LoVo (cell line): ENCODE measurements around the gene OR2Z1.

Experiments used
- DNase-seq: peaks from one replicate; pipeline ENCODE4 v3.0.0-alpha.2; 2016; ENCODE audit warnings: low spot score

OR2Z1 gene, protein sequence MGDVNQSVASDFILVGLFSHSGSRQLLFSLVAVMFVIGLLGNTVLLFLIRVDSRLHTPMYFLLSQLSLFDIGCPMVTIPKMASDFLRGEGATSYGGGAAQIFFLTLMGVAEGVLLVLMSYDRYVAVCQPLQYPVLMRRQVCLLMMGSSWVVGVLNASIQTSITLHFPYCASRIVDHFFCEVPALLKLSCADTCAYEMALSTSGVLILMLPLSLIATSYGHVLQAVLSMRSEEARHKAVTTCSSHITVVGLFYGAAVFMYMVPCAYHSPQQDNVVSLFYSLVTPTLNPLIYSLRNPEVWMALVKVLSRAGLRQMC

DNA sequence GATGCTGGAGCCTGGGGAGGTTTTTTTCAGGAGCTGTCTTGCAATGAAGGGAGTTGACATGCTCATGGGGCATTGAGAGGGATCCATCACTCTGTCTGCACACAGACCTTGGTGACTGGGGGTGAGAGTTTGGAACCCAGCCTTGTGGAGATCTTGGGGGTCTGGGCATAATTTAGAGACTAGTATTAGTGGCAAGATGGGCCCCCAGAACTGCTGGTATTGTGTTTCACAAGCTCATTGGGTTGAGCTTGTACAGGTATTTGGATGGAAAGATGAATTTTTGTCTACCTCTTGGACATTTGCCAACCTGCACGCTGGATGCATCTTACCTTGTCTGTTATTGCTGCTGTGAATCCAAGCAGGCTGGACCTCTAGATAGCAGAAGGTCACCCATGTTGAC is at the start of gene OR2Z1:
OR2Z1 (plus strand) TSS at position 301 of the 400 bp plus-strand sequence. CDS start 9,395 bp downstream, outside the sequence.
- DNase-seq = no peak

DNA sequence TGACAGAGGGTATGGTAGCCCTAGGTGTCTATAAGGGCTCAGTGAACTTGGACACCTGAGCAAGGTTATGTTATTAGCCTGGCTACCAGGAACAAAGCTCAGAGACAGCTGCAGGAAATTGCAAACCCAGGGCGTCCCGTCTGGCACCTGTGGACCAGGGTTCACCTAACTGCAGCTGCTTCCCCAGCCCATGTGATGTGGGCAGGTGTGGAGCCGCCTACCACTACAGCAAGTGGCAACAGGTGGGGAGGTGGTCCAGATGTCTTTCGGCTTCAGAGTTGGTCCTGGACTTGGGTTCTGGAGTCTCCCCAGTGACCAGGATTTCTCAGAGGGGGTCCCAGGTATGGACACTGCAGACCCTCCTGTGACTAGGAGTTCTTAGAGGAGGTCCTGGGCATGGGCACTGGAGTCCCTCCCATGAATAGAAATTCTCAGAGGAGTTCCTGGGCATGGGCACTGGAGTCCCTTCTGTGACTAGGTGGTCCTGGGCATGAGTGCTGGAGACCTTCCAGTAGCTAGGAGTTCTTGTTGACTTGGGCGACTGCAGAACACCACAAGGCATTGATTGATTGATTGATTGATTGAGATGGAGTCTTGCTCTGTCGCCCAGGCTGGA is 48.0 kb upstream of the OR2Z1 start:
- no peak for DNase-seq

DNA sequence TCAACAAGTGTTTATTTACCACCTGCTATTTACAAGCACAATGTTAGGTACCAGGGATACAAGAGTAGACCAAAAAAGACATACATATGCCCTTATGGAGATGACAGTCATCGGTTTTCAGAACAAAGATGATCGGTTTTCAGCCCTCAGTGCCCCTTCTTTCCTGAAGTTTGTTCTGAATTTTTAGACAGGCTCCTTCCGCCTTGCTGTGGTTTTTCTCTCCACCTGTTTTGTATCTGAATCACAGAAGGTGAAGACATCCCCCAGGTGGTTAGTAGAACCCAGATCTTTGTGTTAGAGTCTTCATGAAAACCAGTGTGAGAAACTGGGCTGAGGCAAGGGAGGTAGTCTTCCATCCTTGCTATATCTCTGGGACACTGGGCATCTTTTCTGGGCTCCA is 46.4 kb upstream of the OR2Z1 start:
- no peak for DNase-seq

DNA sequence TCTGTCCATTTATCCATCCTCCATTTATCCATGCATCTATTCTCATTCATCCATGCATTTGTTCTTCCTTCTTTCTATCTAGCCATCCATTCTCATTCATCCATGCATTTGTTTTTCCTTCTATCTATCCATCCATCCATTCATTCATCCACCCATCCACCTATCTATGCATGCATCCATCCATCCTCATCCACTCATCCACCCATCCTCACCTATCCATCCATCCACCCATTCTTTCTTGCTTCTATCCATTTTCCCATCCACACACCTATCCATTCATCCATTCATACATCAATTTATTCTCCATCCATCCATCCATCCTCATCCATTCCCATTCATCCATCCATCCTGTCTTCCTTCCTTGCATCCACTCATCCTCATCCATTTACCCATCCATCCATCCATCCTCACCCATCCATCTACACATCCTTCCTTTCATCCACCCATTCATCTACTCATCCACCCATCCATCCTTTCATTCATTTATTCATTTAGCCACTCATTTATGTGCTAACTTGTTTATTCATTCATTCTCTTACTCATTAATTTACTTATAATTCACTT is 43.1 kb upstream of the OR2Z1 start:
- DNase-seq = no peak

DNA sequence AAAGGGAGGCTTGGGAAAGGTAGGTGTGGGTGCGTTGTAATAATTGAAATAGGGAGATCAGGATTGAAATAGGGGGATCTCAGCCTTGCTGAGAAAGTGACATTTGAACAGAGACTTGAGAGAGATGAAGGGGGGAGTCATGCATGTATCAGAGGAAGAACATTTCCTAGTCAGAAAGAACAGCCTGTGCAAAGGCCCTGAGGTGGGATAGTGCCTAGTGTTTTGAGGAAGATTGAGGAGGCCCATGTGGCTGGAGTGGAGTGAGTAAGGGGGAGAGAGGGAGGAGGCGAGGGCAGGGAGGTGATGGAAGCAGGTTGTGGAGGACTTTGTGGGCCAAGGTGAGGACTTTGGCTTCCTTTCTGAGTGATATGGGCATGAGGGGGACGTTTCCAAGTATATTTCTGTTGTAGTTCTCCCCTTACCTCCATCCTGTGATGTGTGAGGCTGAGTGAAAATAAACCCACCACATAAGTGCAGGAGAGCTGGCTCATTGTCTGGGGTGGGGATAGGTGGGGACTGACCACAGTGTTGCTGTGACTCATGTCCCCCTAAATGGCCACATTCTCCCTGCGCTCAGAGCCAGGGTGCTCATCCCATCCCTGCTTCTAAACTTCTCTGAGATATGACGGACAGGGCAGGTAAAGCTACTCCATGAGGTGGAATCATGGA is 40.6 kb upstream of the OR2Z1 start:
- no peak for DNase-seq

DNA sequence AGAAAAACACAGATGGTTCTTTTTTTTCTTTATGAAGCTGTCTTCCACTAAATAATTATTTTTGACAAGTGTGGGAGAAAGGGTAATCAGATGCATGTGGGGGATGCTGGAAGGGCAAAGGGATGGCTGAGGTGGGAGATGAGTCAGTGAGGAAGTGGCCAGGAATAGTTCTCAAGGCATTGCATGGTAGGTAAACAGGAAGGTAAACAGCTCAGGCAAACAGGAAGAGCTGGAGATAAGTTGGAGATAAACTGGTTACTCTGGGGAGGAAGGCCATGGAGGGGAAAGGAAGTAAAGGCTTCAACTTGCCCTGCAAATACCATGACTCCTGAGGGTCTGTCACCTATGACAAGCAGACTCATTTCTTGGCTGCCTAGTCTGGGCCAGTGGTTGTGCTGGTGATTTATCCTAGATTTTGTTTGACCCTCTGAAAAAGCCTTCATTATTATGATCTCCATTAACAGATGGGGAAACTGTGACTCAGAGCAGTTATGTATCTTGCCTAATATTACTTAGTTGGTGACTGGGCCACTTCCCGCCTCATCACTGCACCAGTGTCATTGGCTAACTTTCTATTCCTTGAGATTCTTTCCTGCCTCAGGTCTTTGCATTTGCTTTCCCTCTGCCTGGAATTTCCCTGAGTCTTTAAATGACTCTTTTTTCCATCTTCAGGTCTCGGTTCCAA is 39.9 kb upstream of the OR2Z1 start:
- DNase-seq = no peak

DNA sequence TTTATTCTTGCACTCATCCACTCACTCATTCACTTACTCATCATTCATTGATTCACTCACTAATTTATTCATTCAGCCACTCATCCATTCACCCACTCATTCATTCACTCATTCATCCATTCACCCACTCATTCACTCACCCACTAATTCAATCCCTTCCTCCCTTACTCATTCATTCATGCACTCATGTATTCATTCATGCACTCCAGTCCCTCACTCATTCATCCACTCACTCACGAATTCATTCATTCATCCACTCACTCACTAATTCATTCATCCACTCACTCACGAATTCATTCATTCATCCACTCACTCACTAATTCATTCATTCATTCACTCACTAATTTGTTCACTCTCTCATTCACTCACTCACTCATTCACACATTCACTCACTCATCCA is 39.0 kb upstream of the OR2Z1 start:
- no peak for DNase-seq

DNA sequence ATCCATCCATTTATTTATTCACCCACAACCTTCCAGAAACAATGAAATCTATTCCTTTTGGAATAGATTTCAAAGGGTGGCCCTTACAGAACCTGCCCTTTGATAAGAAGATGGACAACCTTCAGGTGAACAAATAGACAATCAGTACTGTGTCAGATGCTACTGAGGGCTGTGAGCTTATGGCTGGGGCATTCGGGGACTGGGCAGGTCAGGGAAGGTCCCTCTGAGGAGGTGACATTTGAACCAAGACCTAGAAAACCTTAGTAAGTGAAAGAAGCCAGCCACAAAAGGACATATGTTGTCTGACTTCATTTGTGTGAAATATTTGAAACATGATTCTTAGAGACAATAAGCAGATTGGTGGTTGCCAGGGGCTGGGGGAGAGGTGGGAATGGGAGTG is 38.5 kb upstream of the OR2Z1 start:
- no peak for DNase-seq

DNA sequence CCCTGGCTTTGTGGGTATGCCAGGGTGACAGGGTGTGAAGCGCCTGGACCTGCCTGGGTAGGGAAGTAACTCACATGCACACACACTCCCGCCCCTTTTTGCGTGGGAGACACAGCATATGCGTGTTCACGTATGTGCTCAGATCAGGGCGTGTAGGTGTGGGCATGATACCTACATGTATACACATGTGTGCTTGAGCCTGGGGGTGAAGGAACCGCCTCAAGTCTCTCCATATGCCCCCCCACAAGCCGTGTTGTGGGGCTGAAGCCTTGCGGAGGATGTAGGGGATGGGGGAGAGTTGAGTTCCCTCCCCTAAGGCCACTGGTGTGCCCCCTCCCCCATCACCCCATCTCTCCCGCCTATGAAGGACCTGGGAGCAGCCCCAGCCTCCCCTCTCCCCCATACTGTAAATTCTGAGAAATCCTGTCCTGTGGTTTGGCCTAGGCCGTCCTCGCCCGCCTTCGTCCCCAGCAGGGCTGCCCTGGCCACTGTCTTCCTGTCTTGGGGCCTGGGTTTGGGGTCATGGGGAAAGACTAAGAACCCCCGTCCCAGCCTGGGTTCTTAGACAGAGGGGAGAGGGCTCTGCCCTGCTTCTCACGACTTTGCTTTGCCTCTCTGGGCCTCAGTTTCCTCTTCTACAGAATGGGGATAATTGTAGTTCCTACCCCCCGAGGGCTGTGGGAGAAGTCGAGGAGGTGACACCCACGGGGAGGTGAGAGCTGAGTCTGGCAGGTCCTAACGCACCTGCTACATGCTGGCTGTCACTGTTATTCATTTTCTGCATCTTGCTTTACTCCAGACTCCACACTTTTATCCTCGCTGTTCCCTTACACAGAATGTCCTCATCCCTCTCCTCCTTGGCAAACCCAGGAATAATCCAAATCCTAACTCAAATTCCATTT is 37.2 kb upstream of the OR2Z1 start:
- no peak for DNase-seq

DNA sequence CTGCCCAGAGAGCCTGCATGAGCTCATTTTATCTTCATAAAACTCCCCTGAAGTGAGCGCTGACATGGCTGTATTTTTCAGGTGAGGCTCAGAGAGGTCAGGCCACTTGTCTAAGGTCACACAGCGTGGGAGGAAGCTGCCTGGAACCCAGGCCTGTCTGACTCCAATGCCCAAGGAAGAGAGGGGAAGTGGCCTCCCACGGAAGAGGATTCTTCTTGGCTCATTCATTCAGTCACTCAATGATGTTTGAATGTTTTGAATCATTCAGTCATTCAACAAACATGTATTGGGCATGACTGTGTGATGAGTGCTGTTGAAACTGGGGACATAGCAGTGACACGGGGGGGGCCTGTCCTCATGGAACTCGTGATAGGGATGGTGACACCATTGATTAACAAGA is 34.9 kb upstream of the OR2Z1 start:
- no peak for DNase-seq

DNA sequence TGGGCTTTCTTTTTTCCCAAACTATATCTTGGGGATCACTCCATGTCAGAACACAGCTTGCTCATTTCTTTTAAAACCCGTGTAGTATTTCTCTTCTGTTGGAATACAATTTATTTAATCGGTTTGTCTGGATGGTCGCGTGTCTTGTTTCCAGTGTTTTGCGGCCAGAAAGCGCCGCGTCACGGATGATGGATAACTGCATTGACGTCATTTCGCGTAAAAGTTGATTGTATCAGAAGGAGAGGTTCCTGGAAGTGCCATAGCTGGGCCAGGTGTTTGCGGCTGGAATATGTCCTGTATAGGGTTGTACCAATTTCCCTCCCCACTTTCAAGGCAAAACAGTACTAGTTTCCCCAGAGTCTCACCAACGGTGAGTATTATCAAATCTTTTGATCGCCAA is 32.5 kb upstream of the OR2Z1 start:
- DNase-seq = no peak

DNA sequence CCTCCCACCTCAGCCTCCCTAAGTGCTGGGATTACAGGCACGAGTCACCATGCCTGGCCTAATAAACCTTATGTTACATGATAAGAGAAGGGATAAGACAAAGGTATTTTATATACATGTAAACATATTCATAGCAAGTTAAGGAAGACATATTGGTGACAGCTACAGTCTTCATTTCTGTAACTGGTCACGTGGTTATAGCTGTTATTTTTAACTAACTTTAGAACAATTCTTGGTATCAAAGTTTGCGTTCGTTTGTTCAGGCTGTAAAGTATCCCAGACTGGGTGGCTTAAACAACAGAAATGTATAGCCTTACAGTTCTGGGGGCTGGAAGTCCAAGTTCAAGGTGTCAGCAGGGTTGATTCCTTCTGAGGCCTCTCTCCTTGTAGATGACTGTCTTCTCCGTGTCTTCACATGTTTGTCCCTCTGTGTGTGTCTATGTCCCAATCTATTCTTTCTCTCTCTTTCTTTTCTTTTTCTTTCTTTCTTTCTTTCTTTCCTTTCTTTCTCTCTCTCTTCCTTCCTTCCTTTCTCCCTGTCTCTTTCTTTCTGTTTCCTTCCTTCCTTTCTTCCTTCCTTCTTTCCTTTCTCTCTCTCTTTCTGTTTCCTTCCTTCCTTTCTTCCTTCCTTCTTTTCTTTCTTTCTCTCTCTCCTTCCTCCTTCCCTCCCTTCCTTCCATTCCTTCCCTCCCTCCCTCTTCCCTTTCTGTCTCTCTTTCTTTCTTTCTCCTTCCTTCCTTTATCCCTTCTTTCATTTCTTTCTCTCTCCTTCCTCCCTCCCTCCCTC is 30.5 kb upstream of the OR2Z1 start:
- DNase-seq = no peak

DNA sequence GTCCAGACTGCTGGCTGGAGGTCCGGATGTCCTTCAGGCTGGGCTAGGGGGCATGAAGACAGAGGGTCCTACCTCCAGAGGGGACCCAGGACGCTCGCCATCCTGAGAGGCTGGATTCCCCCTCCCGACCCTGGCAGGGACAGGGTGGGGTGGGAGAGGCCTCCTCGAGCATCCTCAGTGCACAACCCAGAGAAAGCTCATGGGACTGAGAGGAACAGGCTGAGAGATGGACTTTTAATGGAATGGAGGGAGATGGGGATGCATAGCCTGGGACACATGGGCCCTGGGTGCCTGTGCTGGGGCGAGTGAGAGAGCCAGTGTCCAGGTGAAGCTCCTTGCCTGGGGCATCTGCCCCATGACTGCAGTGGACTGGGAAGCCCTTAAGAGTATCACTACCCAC is 25.9 kb upstream of the OR2Z1 start:
- DNase-seq = no peak

DNA sequence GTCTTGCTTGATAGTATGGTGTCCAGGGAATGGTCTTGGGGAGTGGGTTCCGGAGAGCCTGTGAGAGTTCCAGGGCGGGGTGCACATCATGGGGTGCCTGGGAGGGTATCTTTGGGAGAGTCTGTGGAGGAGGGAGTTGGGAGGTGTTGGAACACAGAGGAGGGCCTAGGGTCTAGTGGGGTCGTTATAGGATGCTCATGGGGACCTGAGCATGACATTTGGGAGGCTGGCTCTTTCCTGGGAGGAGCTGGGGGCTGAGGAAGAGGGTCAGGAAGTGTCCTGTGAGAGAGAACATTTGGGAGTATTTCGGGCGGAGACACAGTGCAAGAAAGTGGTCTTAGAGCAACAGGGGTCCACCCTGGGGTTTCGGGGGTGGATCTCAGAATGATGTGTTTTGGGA is 25.5 kb upstream of the OR2Z1 start:
- DNase-seq = no peak

DNA sequence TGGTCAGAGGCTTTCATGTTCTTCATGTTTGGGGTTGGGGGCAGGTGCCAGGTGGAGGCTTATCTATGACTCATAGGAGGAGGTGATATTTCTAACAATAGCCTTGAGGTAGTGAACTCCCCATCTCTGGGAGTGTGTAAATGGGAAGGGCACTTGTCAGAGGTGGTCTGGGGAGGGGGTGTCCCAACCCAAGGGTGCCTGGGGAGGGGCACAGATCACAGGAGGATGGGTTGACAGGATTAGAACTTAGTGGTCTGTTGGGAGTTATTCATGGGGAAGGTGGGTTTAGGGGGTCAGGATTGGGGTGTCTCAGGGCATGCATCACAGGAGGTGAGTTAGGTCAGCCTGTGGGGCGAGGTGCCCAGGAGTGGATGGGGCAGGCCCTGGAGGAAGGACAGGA is 24.4 kb upstream of the OR2Z1 start:
- DNase-seq = no peak

DNA sequence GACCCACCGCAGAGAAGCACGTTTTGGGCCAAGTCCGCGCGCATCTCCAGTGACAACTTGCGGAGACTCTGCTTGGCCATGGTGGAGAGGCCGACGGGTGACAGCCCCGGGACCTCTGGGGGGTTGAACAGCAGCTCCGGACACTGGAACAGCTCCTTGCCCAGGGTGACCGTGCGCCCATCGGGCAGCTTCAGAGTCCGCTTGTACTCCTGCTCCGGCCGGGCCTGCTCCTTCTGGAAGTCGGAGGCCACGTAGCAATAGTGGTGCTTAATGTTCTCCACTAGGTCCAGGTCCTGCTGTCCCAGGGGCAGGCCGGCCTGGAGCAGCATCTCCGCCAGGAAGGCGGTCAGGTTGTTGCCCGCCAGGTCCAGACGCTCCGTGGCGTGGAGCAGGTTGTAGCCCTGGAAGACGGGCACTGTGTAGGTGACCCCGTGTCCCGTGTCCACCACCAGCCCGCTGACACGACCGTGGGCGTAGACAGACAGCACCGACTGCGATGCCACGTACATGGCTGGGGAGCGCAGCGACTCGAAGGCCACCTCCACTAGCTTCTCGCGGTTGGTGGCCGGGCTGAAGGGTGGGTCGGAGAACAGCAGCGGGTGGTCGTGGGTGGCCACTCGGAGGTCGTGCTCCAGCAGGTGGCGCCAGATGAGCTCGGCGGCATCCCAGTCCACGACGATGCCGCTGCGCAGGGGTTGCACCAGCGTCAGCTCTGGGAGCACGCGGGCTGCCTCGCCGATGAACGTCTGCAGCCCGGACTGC is 23.6 kb upstream of the OR2Z1 start:
- no peak for DNase-seq

DNA sequence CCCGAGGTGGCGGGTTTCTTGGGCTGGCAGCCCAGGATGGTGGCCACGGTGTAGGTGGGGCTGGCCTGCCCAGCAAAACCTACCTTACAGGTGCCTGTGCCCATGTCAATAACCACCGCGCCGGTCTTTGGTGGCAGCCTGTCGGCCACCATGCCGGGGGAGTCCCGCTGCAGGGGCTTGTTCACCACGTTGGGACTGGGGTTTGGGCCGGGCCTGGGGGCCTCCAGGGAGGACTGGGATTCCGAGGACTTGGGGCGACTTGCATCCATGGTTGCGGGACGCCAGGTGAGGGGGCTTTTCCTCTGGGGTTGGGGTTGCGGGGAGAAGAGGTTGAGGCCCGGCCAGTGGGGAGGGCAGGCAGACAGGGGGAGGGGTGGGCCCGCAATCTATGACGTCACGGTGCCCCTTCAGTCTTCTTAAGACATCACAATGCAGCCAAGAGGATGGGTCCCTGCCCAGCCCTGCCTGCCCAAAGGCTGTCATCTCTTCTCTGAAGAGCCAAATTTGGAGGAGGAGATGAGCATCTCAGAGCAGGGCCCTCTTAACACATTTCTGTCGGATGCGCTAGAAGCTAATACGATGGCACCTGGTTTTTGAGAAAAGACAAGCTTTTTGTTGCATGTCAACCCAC is 22.9 kb upstream of the OR2Z1 start, which contains the start of gene ACTL9:
ACTL9 (minus strand) TSS at position 363 of the 631 bp plus-strand sequence; CDS start at position 269, 94 bp downstream.
- DNase-seq = no peak

DNA sequence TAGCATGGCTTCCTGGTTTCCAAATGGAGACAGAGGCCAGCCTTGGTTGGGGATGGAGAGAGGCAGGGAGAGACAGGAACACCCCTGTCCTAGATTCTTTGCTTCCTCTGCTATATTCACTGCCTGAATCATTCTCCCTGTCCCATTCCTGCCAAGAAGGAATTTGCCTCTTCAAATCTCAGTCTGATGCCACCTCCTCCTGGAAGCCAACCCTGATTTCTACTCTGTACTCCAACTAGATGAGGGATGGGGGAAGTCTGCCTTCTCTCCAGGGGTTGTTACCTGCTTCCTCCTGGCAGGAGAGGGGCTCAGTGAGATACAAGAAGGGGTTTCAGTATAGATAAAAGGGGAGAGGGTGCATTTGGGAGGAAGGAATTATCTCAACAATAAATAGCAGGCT is 21.5 kb upstream of the OR2Z1 start:
- no peak for DNase-seq

DNA sequence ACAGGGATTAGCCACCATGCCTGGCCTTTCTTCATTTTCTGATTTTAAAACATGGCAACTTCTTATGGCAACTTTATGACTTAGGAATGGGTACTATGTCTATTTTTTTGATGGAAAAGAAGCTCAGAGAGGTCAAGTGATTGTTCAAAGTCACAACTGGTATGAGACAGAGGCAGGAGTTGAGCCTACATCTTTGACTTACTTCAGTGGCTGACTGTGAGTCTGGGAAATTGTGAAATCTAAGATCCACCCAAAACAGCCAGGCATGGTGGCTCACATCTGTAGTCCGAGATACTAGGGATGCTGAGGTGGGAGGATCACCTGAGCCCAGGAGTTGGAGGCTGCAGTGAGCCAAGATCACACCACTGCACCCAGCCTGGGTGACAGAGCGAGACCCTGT is 20.5 kb upstream of the OR2Z1 start:
- DNase-seq = no peak
